WERI-Rb-1 (cell line): ENCODE measurements around the gene PHOSPHO2.

Experiments used
- DNase-seq: peaks from one replicate; pipeline ENCODE4 v3.0.0-alpha.2; 2020
- H3K27ac ChIP-seq: fragments of 250-450 bp; sonication (Bioruptor Pico); 2 replicates; pipeline ENCODE4 v1.5.1; 2020; ENCODE audit warnings: mild to moderate bottlenecking, moderate library complexity
- H3K27me3 ChIP-seq: fragments of 250-450 bp; sonication (Bioruptor Pico); 2 replicates; pipeline ENCODE4 v1.5.1; 2021; ENCODE audit warnings: mild to moderate bottlenecking, low read depth, moderate library complexity; ENCODE audit not compliant: insufficient read depth, severe bottlenecking
- H3K36me3 ChIP-seq: fragments of 250-450 bp; sonication (Bioruptor Pico); 2 replicates; pipeline ENCODE4 v1.5.1; 2020; ENCODE audit warnings: mild to moderate bottlenecking, moderate library complexity
- H3K4me3 ChIP-seq: 2 replicates; pipeline ENCODE4 v1.5.1; 2011; ENCODE audit warnings: low read depth, mild to moderate bottlenecking, control low read depth, low read length
- H3K9me3 ChIP-seq: fragments of 250-450 bp; sonication (Bioruptor Pico); 2 replicates; pipeline ENCODE4 v1.5.1; 2021; ENCODE audit warnings: mild to moderate bottlenecking, moderate library complexity; ENCODE audit not compliant: severe bottlenecking
- CTCF ChIP-seq: IDR thresholded peaks from 2 replicates; pipeline ENCODE4 v1.5.1; 2011; ENCODE audit warnings: low read depth, mild to moderate bottlenecking, control low read depth, inconsistent platforms, low read length

PHOSPHO2 gene

GRCh38 chr2:169658877-169659276 lies 35.4 kb upstream of the PHOSPHO2 start:
- H3K27ac ChIP-seq, result no peak overlapping the region
- H3K27me3 ChIP-seq, result no peaks in the 10 kb centered on the region
- no peak for DNase-seq
- H3K4me3 ChIP-seq, result no peak overlapping the region
- no peaks in the 10 kb centered on the region for H3K9me3 ChIP-seq
- TF ChIP-seq CTCF, result no peak
- no peaks in the 10 kb centered on the region for H3K36me3 ChIP-seq

GRCh38 chr2:169659320-169659719 lies 34.9 kb upstream of the PHOSPHO2 start:
- DNase-seq, result no peak
- Histone ChIP-seq H3K27me3 (no peaks in the 10 kb centered on the region), H3K36me3 (no peaks in the 10 kb centered on the region), H3K4me3 (no peak overlapping the region), H3K27ac (no peak overlapping the region), H3K9me3 (no peaks in the 10 kb centered on the region)
- TF ChIP-seq CTCF, result no peak

- no peaks in the 10 kb centered on the region for H3K9me3 ChIP-seq
- DNase-seq, result peak; percentile 13
- H3K4me3 ChIP-seq, result no peak overlapping the region
- H3K36me3 ChIP-seq, result no peaks in the 10 kb centered on the region
- no peak overlapping the region for H3K27ac ChIP-seq
- TF ChIP-seq CTCF, result no peak
- H3K27me3 ChIP-seq, result no peaks in the 10 kb centered on the region
Measured at GRCh38 chr2:169661265-169661664, 33.0 kb upstream of the PHOSPHO2 start.

GRCh38 chr2:169662744-169663143 lies 31.5 kb upstream of the PHOSPHO2 start:
- Histone ChIP-seq H3K4me3 (no peak overlapping the region), H3K9me3 (no peaks in the 10 kb centered on the region), H3K27me3 (no peaks in the 10 kb centered on the region), H3K36me3 (no peaks in the 10 kb centered on the region), H3K27ac (no peak overlapping the region)
- no peak for TF ChIP-seq CTCF
- DNase-seq, result no peak

- DNase-seq, result no peak
- H3K9me3 ChIP-seq, result no peaks in the 10 kb centered on the region
- H3K4me3 ChIP-seq, result no peak overlapping the region
- H3K27me3 ChIP-seq, result no peaks in the 10 kb centered on the region
- no peak overlapping the region for H3K27ac ChIP-seq
- no peaks in the 10 kb centered on the region for H3K36me3 ChIP-seq
- no peak for TF ChIP-seq CTCF
Measured at GRCh38 chr2:169663247-169663646, 31.0 kb upstream of the PHOSPHO2 start.

- Histone ChIP-seq H3K27ac (no peak overlapping the region), H3K27me3 (no peaks in the 10 kb centered on the region), H3K36me3 (no peaks in the 10 kb centered on the region), H3K9me3 (no peaks in the 10 kb centered on the region), H3K4me3 (no peak overlapping the region)
- no peak for TF ChIP-seq CTCF
- DNase-seq, result no peak
Measured at GRCh38 chr2:169664600-169664977, 29.7 kb upstream of the PHOSPHO2 start.
